Erythroblast (primary cell): ENCODE measurements around the gene VAV2.

Experiments
- DNase-seq, 2 experiments: peaks; one replicate each; lab custom pipeline; 2025; lab: John Stamatoyannopoulos, UW
- GATA1 ChIP-seq: IDR thresholded peaks from 2 replicates; pipeline ENCODE4 v1.6.1; 2011; ENCODE audit warnings: low read depth, mild to moderate bottlenecking, control low read depth, low read length, moderate library complexity
- POLR2A ChIP-seq: IDR thresholded peaks from 2 replicates; pipeline ENCODE4 v1.6.1; 2011; ENCODE audit warnings: mild to moderate bottlenecking, low read length

Gene VAV2

DNA sequence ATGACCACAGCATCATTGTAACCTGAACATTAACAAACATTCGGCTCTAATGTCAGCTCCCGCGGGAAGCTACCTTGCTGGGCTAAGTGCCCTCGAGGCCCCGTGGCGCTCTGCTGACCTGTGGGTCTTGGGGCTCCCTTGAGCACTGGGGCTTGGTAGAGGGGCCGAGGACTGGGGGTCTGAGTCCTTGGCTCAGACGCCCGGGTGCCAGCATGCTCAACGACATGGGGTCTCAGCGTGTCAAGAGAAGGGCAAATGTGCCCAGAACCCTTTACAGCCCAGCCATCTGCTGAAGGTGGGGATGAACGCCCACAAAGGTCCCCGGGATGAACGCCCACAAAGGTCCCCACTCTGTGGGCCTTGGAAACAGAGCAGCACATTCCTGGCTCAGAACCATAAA is 214.3 kb downstream of the VAV2 start:
- TF ChIP-seq POLR2A (no peak), GATA1 (no peak)
- no peak for DNase-seq

- TF ChIP-seq POLR2A (no peak), GATA1 (no peak)
- DNase-seq = no peak
Observed at GRCh38 chr9:133777068-133777791, 214.9 kb downstream of the VAV2 start.

DNA sequence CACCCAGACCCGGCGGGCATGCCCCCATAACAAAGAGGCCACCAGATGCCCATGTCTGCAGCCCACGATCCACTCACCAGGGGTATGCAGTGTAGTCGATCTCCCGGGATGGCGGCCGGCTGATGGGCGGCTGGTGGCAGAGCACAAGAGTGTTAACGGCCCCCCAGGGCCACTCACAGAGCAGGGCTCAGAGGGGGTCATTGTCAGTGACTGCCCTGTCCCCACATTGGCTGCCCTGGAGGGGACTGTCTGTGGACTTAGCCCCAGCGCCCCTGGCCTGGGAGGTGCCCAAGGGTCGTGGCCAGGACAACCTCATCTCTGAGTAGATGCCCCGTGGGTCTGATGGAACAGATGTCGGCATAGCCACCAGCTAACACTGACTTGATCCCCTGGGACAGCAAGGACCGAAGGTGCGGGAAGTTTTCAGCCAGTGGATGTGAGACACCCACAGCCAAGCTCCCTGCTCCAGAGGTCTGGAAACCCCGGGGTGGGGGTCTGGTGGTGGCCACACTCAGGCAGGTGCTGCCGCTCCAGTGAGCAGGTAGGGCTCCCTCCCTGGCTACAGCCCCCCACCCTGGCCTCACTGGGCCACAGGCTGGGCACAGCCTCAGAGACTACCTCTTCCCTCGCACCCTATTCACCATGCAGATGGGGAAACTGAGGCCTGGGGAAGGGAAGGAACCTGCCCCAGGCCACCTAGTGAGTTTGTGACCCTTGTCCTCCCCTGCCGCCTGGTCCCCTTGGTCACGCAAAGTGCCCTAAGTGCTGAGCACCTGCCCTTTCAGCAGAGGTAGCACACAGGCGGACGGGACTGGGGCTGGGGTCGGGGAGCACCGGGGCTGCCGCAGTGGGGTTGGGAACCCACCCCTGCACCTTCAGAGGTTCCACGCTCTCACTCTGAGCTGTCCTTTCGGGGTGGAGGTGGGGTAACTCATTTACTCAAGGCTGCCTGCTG is 215.9 kb downstream of the VAV2 start:
- TF ChIP-seq POLR2A (no peak), GATA1 (no peak)
- no peak for DNase-seq

DNA sequence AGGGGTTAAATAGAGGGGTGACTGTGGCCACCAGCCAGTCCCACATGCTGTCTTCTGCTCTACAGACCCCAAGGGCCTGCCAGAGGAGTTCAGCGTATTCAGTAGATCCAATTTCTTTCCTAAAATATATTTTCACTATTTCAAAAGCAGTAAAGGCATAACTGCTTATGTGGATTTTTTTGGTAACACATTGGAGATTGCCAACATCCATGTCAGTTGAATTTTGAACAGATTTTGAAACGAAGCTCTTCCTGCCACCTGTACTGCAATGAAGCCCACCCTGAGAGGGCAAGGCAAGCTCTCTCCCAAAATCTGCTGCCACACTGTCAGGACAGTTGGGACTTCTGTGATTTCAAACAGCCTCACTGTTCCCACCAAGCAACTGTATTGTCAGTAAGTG is 216.8 kb downstream of the VAV2 start:
- DNase-seq = no peak
- TF ChIP-seq GATA1 (no peak), POLR2A (no peak)

- TF ChIP-seq POLR2A = no peak
- TF ChIP-seq GATA1 = no peak
- DNase-seq = no peak
Observed at GRCh38 chr9:133774799-133775198, 217.3 kb downstream of the VAV2 start.

- DNase-seq = no peak
- no peak for TF ChIP-seq POLR2A
- TF ChIP-seq GATA1 = no peak
Observed at GRCh38 chr9:133773889-133774655, 218.1 kb downstream of the VAV2 start.

GRCh38 chr9:133772581-133772980 is 219.5 kb downstream of the VAV2 start:
- DNase-seq = no peak
- no peak for TF ChIP-seq POLR2A
- no peak for TF ChIP-seq GATA1

- DNase-seq = no peak
- no peak for TF ChIP-seq GATA1
- TF ChIP-seq POLR2A = no peak
Observed at GRCh38 chr9:133771486-133772482, 220.3 kb downstream of the VAV2 start.

- DNase-seq = no peak
- TF ChIP-seq GATA1 = no peak
- no peak for TF ChIP-seq POLR2A
Observed at GRCh38 chr9:133770076-133770777, 221.9 kb downstream of the VAV2 start.

DNA sequence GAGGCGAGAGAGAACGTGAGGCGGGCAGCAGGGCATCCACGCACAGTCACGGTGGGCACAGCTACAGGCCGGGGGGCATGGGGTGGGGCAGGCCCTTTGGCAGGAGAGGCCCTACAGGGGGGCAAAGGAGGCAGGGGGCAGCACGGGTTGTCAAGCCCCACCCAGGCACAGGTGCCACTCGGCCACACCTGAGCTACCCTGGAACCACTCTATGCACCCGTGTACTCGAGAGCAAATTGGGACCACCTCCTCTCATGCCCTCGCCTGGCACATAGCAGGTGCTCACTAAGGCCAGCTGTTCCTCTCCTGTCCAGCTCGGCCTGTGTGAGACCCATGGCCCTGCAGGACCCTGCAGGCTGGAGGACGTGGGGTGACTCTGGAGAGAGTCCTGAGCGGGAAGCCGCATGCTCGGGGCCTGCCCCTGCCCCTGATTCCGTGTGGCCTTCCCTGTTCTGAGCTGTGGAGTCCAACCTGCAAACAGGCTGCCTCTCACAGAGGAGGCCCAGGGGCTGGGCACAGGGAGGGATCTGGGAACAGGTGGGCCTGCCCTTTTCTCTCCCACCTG is 222.5 kb downstream of the VAV2 start:
- no peak for DNase-seq
- TF ChIP-seq POLR2A (no peak), GATA1 (no peak)

DNA sequence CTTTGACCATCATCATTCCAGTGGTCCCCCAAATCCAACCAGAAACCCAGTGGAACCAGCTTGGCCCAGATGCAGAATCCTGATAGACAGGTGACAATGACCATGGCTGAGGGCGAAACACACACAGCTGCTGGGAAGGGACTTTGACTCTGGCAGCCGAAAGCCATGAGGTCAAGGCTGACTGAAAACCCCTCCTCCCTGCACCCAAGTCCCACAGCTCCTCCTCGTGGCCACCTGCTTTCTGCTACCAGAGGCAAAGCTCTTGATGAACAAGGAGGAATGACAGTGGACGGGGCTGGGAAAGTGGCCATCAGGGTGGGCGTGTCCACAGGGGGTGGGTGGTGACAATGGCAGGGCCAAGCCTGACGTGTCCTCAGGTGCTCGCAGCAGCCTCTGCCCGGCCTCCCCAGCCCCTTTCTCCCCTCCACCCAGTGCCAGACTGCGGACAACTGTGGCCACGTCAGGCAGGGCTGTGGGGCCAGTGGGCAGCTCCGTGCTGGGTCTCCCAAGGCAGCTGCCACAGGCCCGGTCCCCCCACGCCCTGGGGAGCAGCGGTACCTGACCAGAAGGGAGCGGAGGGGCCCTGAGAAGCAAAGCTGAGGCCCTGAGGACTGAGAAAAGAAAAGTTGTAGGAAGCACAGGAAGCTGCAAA is 223.1 kb downstream of the VAV2 start:
- TF ChIP-seq POLR2A (no peak), GATA1 (no peak)
- DNase-seq = peak; percentile 14 to 29

- no peak for DNase-seq
Observed at GRCh38 chr9:133768371-133768858, 223.7 kb downstream of the VAV2 start.

More at GRCh38 chr9:133768371-133768858, 223.7 kb downstream of the VAV2 start:
- TF ChIP-seq GATA1 = no peak
- TF ChIP-seq POLR2A = no peak
